ENCODE results near the gene TOM1.

The TOM1 gene

DNA sequence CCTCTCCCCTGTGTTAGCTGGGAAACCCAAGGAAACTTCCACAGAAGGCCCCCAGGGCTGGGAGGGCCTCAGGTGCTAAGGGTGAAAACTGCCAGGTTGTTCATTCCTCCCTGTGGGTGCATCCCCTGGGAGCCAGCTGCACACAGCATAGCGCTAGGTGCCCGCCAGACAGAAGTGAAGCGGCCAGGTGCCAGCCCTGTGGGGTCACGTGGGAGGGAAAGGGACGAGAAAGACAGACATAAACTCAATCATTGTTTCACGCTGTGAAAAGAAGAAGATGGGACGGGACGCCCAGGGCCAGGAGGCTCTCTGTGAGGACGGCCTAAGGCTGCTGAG is 49.6 kb downstream of the TOM1 start:
- H4K12ac ChIP-seq (ENCODE audit: low read depth, low read length): no peak overlapping the region
- H4K91ac ChIP-seq (ENCODE audit: low read depth, low read length): no peak overlapping the region
- H3K79me1 ChIP-seq (ENCODE audit: low read length): peaks cover 4% of the 10 kb centered on the region
- no peak overlapping the region for H3K4me3 ChIP-seq (ENCODE audit: low read depth, low read length)
- H3K9me3 ChIP-seq (ENCODE audit: insufficient read depth, low read depth, low read length): peaks cover 2% of the 10 kb centered on the region
- H2BK5ac ChIP-seq (ENCODE audit: low read depth, low read length, poor library complexity): no peak overlapping the region
- no peak overlapping the region for H3K4me2 ChIP-seq (ENCODE audit: low read length)
- peaks cover 9 to 10% of the 10 kb centered on the region in 2 experiments for H3K4me1 ChIP-seq (ENCODE audit: control insufficient read depth in 1 of 2, insufficient read depth in 2 of 2, low read length in 2 of 2)
- no peak overlapping the region for H3K27ac ChIP-seq (ENCODE audit: low read depth, low read length)
- no peak overlapping the region for H2AFZ ChIP-seq (ENCODE audit: insufficient read depth, low read length, poor library complexity)
- H3K79me2 ChIP-seq (ENCODE audit: control insufficient read depth, insufficient read depth, low read length, poor library complexity): no peaks in the 10 kb centered on the region
- H3K18ac ChIP-seq (ENCODE audit: low read length): no peak overlapping the region
- no peaks in the 10 kb centered on the region for H3K27me3 ChIP-seq (ENCODE audit: insufficient read depth, low read length)
- no peak overlapping the region for H2BK12ac ChIP-seq (ENCODE audit: low read length)
- H2BK120ac ChIP-seq (ENCODE audit: insufficient read depth, low read length, poor library complexity): no peak overlapping the region
- no CpG with 5 or more reads among the region's 9 CpGs for WGBS (ENCODE audit: extremely low coverage, insufficient coverage, insufficient read length)
- H3K14ac ChIP-seq (ENCODE audit: low read length): no peak overlapping the region
- no peak overlapping the region for H3K4ac ChIP-seq (ENCODE audit: low read depth, low read length)
- H3K9ac ChIP-seq (ENCODE audit: low read length): no peak overlapping the region
- no peak overlapping the region for H3K23ac ChIP-seq (ENCODE audit: low read length)
- H2AK5ac ChIP-seq (ENCODE audit: low read length): no peak overlapping the region
- no peak overlapping the region for H4K8ac ChIP-seq (ENCODE audit: low read depth, low read length)
- peaks cover 25 to 26% of the 10 kb centered on the region in 2 experiments for H3K36me3 ChIP-seq (ENCODE audit: control insufficient read depth in 1 of 2, insufficient read depth in 2 of 2, low read length in 2 of 2)
- peak in 1 of 2 donors; percentile 39 for DNase-seq

DNA sequence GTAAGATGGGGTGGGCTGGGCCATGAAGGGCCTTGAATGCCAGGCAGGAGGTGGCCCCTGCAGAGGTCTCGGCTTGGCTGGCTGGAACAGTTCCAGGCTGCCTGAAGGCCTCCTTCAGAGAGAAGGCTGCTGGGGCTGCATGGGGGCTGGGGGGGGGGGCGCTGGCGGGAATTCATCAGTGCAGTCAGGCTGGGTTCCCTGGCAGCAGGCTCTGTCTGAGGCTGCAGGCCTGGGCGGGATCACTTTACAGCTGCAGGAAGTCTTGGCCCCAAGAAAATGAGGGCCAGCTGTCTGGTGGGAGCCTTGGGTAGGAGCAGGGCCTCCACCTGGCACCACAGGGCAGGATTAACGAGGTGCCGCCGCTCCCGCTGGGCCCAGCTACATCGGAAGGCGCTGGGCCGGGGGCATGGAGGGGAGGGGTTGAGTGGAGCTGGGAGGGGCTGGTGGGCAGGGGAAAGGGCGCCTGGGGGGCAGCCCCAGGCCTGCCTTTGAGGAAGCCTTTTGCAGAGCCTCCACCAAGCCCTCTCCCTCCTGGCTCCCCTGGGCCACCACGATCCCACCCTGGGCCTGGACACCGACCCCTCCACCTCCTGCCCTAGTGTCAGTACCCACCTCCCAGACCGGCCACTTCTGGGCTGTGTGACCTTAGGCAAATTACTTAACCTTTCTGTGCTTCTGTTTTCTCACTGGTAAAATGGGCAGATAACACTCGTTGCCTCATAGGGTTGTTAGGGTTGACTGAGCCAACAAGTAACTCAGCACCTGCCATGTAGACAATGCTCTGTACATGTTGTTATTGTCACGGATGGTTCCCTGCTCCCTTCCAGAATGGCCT is 50.2 kb downstream of the TOM1 start:
- no peaks in the 10 kb centered on the region for H3K79me2 ChIP-seq (ENCODE audit: control insufficient read depth, insufficient read depth, low read length, poor library complexity)
- no peak overlapping the region for H4K12ac ChIP-seq (ENCODE audit: low read depth, low read length)
- peaks cover 2% of the 10 kb centered on the region for H3K9me3 ChIP-seq (ENCODE audit: insufficient read depth, low read depth, low read length)
- H3K4ac ChIP-seq (ENCODE audit: low read depth, low read length): peak overlapping the region; percentile 10
- H3K23ac ChIP-seq (ENCODE audit: low read length): no peak overlapping the region
- H3K4me1 ChIP-seq (ENCODE audit: control insufficient read depth in 1 of 2, insufficient read depth in 2 of 2, low read length in 2 of 2): peaks cover 9 to 10% of the 10 kb centered on the region in 2 experiments
- no peak overlapping the region for H4K91ac ChIP-seq (ENCODE audit: low read depth, low read length)
- H3K14ac ChIP-seq (ENCODE audit: low read length): no peak overlapping the region
- no peak overlapping the region for H2AK5ac ChIP-seq (ENCODE audit: low read length)
- H2BK5ac ChIP-seq (ENCODE audit: low read depth, low read length, poor library complexity): no peak overlapping the region
- H3K27ac ChIP-seq (ENCODE audit: low read depth, low read length): no peak overlapping the region
- H3K36me3 ChIP-seq (ENCODE audit: control insufficient read depth in 1 of 2, insufficient read depth in 2 of 2, low read length in 2 of 2): peaks cover 21 to 23% of the 10 kb centered on the region in 2 experiments
- H3K4me2 ChIP-seq (ENCODE audit: low read length): no peak overlapping the region
- H3K18ac ChIP-seq (ENCODE audit: low read length): no peak overlapping the region
- H3K9ac ChIP-seq (ENCODE audit: low read length): no peak overlapping the region
- peak overlapping the region; percentile 17 for H4K8ac ChIP-seq (ENCODE audit: low read depth, low read length)
- no peak overlapping the region for H3K4me3 ChIP-seq (ENCODE audit: low read depth, low read length)
- no peak overlapping the region for H2BK120ac ChIP-seq (ENCODE audit: insufficient read depth, low read length, poor library complexity)
- H2AFZ ChIP-seq (ENCODE audit: insufficient read depth, low read length, poor library complexity): no peak overlapping the region
- H3K79me1 ChIP-seq (ENCODE audit: low read length): peaks cover 4% of the 10 kb centered on the region
- H3K27me3 ChIP-seq (ENCODE audit: insufficient read depth, low read length): no peaks in the 10 kb centered on the region
- peak; percentile 44 to 53 for DNase-seq
- H2BK12ac ChIP-seq (ENCODE audit: low read length): no peak overlapping the region
- no CpG with 5 or more reads among the region's 17 CpGs for WGBS (ENCODE audit: extremely low coverage, insufficient coverage, insufficient read length)

DNA sequence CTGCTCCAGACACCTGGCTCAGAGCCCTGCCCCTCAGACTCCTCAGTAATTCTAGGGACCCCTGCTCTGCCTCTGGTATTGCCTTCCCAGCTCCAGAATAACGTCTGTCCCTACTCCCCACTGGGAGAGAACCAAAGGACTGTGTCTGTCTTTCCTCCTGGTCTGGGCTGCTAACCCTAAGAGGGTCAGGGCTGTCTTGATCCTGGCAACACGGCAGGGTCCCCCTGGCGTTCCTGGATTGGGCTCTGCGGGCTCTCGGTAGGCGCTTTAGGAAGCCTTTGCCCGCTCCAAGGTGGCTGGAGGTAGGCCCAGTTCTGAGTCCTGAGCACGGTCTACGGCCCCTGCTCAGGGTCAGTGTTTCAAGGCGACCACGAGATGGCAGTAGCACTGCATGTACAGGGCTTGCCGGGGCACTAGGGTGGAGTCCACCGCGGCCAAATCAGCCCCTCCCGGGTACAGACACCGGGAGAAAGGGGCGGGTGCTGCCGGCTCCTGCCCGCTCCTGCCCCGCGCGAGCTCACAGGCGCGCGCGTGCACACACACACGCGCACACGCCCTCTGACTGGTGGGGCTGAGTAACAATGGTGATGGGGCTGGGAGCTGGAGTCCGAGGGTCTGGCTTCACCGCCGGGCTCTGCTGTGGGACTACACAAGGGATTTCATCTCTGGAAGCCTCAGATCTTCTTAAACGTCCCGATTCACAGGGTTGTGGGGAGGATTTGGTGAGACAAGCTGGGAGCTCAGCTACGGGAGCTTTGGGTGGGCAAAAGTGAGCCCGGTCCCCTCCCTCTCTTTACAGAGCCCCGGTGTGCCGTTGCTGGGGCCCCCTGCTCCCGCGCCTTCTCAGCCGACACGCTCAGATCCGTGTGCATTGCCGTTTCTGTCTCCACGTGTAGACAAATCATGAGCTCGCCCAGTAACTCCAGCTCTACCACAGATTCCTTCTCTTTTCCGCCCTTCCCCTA is 51.1 kb downstream of the TOM1 start:
- DNase-seq: peak; percentile 86 to 93
- Histone ChIP-seq H3K27me3 (ENCODE audit: insufficient read depth, low read length) (no peaks in the 10 kb centered on the region), H3K79me1 (ENCODE audit: low read length) (peaks cover 4% of the 10 kb centered on the region), H4K91ac (ENCODE audit: low read depth, low read length) (peak overlapping the region; percentile 36), H2BK120ac (ENCODE audit: insufficient read depth, low read length, poor library complexity) (no peak overlapping the region), H3K36me3 (ENCODE audit: control insufficient read depth in 1 of 2, insufficient read depth in 2 of 2, low read length in 2 of 2) (peaks cover 14 to 18% of the 10 kb centered on the region in 2 experiments), H3K4me3 (ENCODE audit: low read depth, low read length) (peak overlapping the region; percentile 66), H2BK12ac (ENCODE audit: low read length) (peak overlapping the region; percentile 14), H2BK5ac (ENCODE audit: low read depth, low read length, poor library complexity) (no peak overlapping the region), H3K14ac (ENCODE audit: low read length) (peak overlapping the region; percentile 33), H3K4me1 (ENCODE audit: control insufficient read depth in 1 of 2, insufficient read depth in 2 of 2, low read length in 2 of 2) (peaks cover 9 to 10% of the 10 kb centered on the region in 2 experiments), H2AFZ (ENCODE audit: insufficient read depth, low read length, poor library complexity) (no peak overlapping the region), H3K79me2 (ENCODE audit: control insufficient read depth, insufficient read depth, low read length, poor library complexity) (no peaks in the 10 kb centered on the region), H3K9me3 (ENCODE audit: insufficient read depth, low read depth, low read length) (peaks cover 2% of the 10 kb centered on the region), H3K18ac (ENCODE audit: low read length) (peak overlapping the region; percentile 3), H3K9ac (ENCODE audit: low read length) (peak overlapping the region; percentile 66), H3K4ac (ENCODE audit: low read depth, low read length) (peak overlapping the region; percentile 10), H3K23ac (ENCODE audit: low read length) (no peak overlapping the region), H4K8ac (ENCODE audit: low read depth, low read length) (peak overlapping the region; percentile 64), H3K27ac (ENCODE audit: low read depth, low read length) (no peak overlapping the region), H2AK5ac (ENCODE audit: low read length) (no peak overlapping the region), H3K4me2 (ENCODE audit: low read length) (peak overlapping the region; percentile 93), H4K12ac (ENCODE audit: low read depth, low read length) (no peak overlapping the region)
- no CpG with 5 or more reads among the region's 47 CpGs for WGBS (ENCODE audit: extremely low coverage, insufficient coverage, insufficient read length)

DNA sequence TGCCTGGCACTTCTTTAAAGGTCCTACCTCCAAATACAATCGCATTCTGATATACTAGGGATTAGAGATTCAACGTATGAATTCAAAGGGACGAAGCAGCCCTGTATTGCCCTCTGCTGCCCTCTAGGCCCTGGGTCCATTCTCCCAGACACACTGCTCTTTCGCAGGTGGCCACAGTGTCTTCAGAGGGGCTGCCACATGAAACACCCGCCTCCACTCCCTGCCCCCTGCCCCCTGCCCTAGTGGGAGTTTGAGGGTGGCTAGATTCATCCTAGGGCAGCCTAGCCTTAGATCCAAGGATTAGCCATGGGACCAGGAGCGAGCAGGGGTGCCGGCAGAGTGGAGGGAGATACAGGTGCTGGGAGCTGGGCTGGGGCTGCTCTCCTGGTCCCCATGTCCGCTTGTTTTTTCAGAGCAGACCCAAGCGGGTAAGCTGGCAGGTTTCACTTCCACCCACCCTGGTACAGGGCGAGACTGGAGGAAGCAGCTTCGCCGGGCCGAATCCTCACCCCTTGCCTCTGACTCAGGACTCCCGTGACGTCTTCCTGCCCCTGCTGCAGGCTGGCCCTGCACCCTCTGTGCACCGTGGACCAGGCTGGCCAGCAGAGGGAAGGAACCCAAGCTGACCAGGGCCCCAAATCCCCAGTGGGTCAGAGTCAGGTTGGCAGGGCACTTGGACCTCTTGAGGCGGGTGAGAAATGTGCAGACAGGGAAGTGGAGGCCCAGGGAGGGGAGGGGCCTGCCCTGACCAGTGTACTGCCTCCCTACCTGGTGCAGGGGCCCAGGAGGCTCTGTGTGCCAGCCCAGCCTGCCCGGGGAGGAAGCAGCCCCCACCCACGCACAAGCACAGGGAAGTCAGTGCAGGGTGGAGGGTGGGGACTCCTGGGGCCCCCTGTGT is 52.8 kb downstream of the TOM1 start:
- H3K79me2 ChIP-seq (ENCODE audit: control insufficient read depth, insufficient read depth, low read length, poor library complexity): no peaks in the 10 kb centered on the region
- no peak overlapping the region for H2BK120ac ChIP-seq (ENCODE audit: insufficient read depth, low read length, poor library complexity)
- H3K4me3 ChIP-seq (ENCODE audit: low read depth, low read length): no peak overlapping the region
- no peak overlapping the region for H2AK5ac ChIP-seq (ENCODE audit: low read length)
- H3K23ac ChIP-seq (ENCODE audit: low read length): no peak overlapping the region
- H3K18ac ChIP-seq (ENCODE audit: low read length): no peak overlapping the region
- H3K9me3 ChIP-seq (ENCODE audit: insufficient read depth, low read depth, low read length): peaks cover 2% of the 10 kb centered on the region
- H3K27me3 ChIP-seq (ENCODE audit: insufficient read depth, low read length): no peaks in the 10 kb centered on the region
- peaks cover 2 to 4% of the 10 kb centered on the region in 2 experiments for H3K36me3 ChIP-seq (ENCODE audit: control insufficient read depth in 1 of 2, insufficient read depth in 2 of 2, low read length in 2 of 2)
- H3K14ac ChIP-seq (ENCODE audit: low read length): no peak overlapping the region
- H4K91ac ChIP-seq (ENCODE audit: low read depth, low read length): no peak overlapping the region
- H3K4me2 ChIP-seq (ENCODE audit: low read length): no peak overlapping the region
- no peak overlapping the region for H4K8ac ChIP-seq (ENCODE audit: low read depth, low read length)
- no peak overlapping the region for H3K4ac ChIP-seq (ENCODE audit: low read depth, low read length)
- H2BK12ac ChIP-seq (ENCODE audit: low read length): no peak overlapping the region
- H3K4me1 ChIP-seq (ENCODE audit: control insufficient read depth in 1 of 2, insufficient read depth in 2 of 2, low read length in 2 of 2): peaks cover 9 to 10% of the 10 kb centered on the region in 2 experiments
- H4K12ac ChIP-seq (ENCODE audit: low read depth, low read length): no peak overlapping the region
- H2BK5ac ChIP-seq (ENCODE audit: low read depth, low read length, poor library complexity): no peak overlapping the region
- DNase-seq: peak; percentile 62 to 68
- no peak overlapping the region for H3K27ac ChIP-seq (ENCODE audit: low read depth, low read length)
- H3K9ac ChIP-seq (ENCODE audit: low read length): no peak overlapping the region
- peaks cover 4% of the 10 kb centered on the region for H3K79me1 ChIP-seq (ENCODE audit: low read length)
- H2AFZ ChIP-seq (ENCODE audit: insufficient read depth, low read length, poor library complexity): no peak overlapping the region
- no CpG with 5 or more reads among the region's 19 CpGs for WGBS (ENCODE audit: extremely low coverage, insufficient coverage, insufficient read length)
